WTC11 (cell line): ENCODE measurements around the gene TSPAN5. TPM values are rescaled to one million over a fixed set of nuclear protein-coding genes. Genes with fewer than 3 reads are reported as not detected.

Experiments
- ATAC-seq: fragments of 200-7000 bp; cut with Tn5 transposase; 2 replicates; pipeline ENCODE4 v1.10.0; 2021; ENCODE audit warnings: mild to moderate bottlenecking, moderate library complexity
- CTCF ChIA-PET: fragments of 300-600 bp; sonication (Branson Sonifier 250); formaldehyde crosslinking; loops from one replicate; lab custom pipeline; 2021; ENCODE audit warnings: antibody characterized with exemption; lab: Charles Lee
- POLR2A ChIA-PET: fragments of 350-600 bp; sonication (Branson Sonifier 250); formaldehyde crosslinking; loops from one replicate; lab custom pipeline; 2021; ENCODE audit warnings: antibody characterized with exemption; lab: Charles Lee
- DNase-seq: peaks from one replicate; pipeline ENCODE4 v3.0.0; 2021; ENCODE audit warnings: low spot score
- H3K27ac Mint-ChIP-seq: 2 replicates; pipeline ENCODE4 v1.8.0; 2021; ENCODE audit warnings: mixed read lengths
- H3K27me3 Mint-ChIP-seq: 2 replicates; pipeline ENCODE4 v1.8.0; 2021; ENCODE audit warnings: low read depth, mild to moderate bottlenecking, moderate library complexity, mixed read lengths
- H3K36me3 Mint-ChIP-seq: 2 replicates; pipeline ENCODE4 v1.8.0; 2021; ENCODE audit warnings: mixed read lengths
- H3K4me1 Mint-ChIP-seq: 2 replicates; pipeline ENCODE4 v1.8.0; 2022; ENCODE audit warnings: mixed read lengths
- H3K4me3 Mint-ChIP-seq: 2 replicates; pipeline ENCODE4 v1.8.0; 2021; ENCODE audit warnings: mild to moderate bottlenecking, moderate library complexity, mixed read lengths
- H3K9me3 Mint-ChIP-seq: 2 replicates; pipeline ENCODE4 v1.8.0; 2021; ENCODE audit warnings: mixed read lengths
- ATF1 ChIP-seq: sonication (generic); formaldehyde crosslinking; IDR thresholded peaks from 2 replicates; pipeline ENCODE4 v1.8.1; 2023; ENCODE audit warnings: mild to moderate bottlenecking, moderate library complexity, missing genetic modification reagents
- ATF2 ChIP-seq: sonication (generic); formaldehyde crosslinking; IDR thresholded peaks from 2 replicates; pipeline ENCODE4 v1.8.1; 2022; ENCODE audit warnings: low read depth, missing genetic modification reagents, borderline replicate concordance
- ATF6 ChIP-seq: sonication (generic); formaldehyde crosslinking; IDR thresholded peaks from 2 replicates; pipeline ENCODE4 v1.8.1; 2023; ENCODE audit warnings: mild to moderate bottlenecking, missing genetic modification reagents
- ELF4 ChIP-seq: sonication (generic); formaldehyde crosslinking; IDR thresholded peaks from 2 replicates; pipeline ENCODE4 v1.8.1; 2022; ENCODE audit warnings: low read depth, mild to moderate bottlenecking, moderate library complexity, missing genetic modification reagents
- ERG ChIP-seq: fragments of 250-450 bp; sonication (Bioruptor Pico); IDR thresholded peaks from 2 replicates; pipeline ENCODE4 v1.8.0; 2021; ENCODE audit warnings: mild to moderate bottlenecking
- ESRRA ChIP-seq: sonication (generic); formaldehyde crosslinking; IDR thresholded peaks from 2 replicates; pipeline ENCODE4 v1.8.1; 2022; ENCODE audit warnings: mild to moderate bottlenecking, missing genetic modification reagents, borderline replicate concordance
- FOXK1 ChIP-seq: sonication (generic); formaldehyde crosslinking; IDR thresholded peaks from 2 replicates; pipeline ENCODE4 v1.8.0; 2022; ENCODE audit warnings: mild to moderate bottlenecking, moderate library complexity, missing genetic modification reagents
- PREB ChIP-seq: sonication (generic); formaldehyde crosslinking; IDR thresholded peaks from 2 replicates; pipeline ENCODE4 v1.8.1; 2022; ENCODE audit warnings: mild to moderate bottlenecking, missing genetic modification reagents, moderate library complexity, borderline replicate concordance
- TEAD1 ChIP-seq: sonication (generic); formaldehyde crosslinking; IDR thresholded peaks from 2 replicates; pipeline ENCODE4 v1.8.0; 2022; ENCODE audit warnings: mild to moderate bottlenecking, missing genetic modification reagents
- TP53 ChIP-seq: sonication (generic); formaldehyde crosslinking; IDR thresholded peaks from 2 replicates; pipeline ENCODE4 v1.8.1; 2023; ENCODE audit warnings: mild to moderate bottlenecking, missing genetic modification reagents
- USF1 ChIP-seq: sonication (generic); formaldehyde crosslinking; IDR thresholded peaks from 2 replicates; pipeline ENCODE4 v1.8.0; 2022; ENCODE audit warnings: mild to moderate bottlenecking, missing genetic modification reagents
- ZBTB21 ChIP-seq: sonication (generic); formaldehyde crosslinking; IDR thresholded peaks from 2 replicates; pipeline ENCODE4 v1.8.1; 2023; ENCODE audit warnings: mild to moderate bottlenecking, missing genetic modification reagents, borderline replicate concordance
- ZMAT4 ChIP-seq: fragments of 250-450 bp; sonication (Bioruptor Pico); IDR thresholded peaks from 2 replicates; pipeline ENCODE4 v1.9.0; 2021; ENCODE audit warnings: mild to moderate bottlenecking
- ZNF121 ChIP-seq: sonication (generic); formaldehyde crosslinking; IDR thresholded peaks from 2 replicates; pipeline ENCODE4 v1.8.0; 2023; ENCODE audit warnings: missing genetic modification reagents
- ZNF219 ChIP-seq: sonication (generic); formaldehyde crosslinking; IDR thresholded peaks from 2 replicates; pipeline ENCODE4 v1.8.0; 2023; ENCODE audit warnings: missing genetic modification reagents, mild to moderate bottlenecking, borderline replicate concordance
- ZNF263 ChIP-seq: sonication (generic); formaldehyde crosslinking; IDR thresholded peaks from 2 replicates; pipeline ENCODE4 v1.8.1; 2022; ENCODE audit warnings: low read depth, mild to moderate bottlenecking, moderate library complexity, missing genetic modification reagents
- ZNF532 ChIP-seq: fragments of 250-450 bp; sonication (Bioruptor Pico); IDR thresholded peaks from 2 replicates; pipeline ENCODE4 v1.9.0; 2021; ENCODE audit warnings: mild to moderate bottlenecking, borderline replicate concordance
- total RNA-seq: library from RNA; stranded (reverse); gene quantifications from 3 replicates; pipeline ENCODE4 v1.2.3, GENCODE V29; 2021

The TSPAN5 gene
- total RNA-seq, 1 experiment from 2014 or later, result 22.7 TPM

- no peak for ATAC-seq
These were observed 56.1 kb downstream of the TSPAN5 start for GRCh38 chr4:98602270-98602669.

GRCh38 chr4:98601708-98602107, 56.7 kb downstream of the TSPAN5 start:
- ChIA-PET POLR2A (interaction anchor here (0.5 kb wide), 1 partner anchor 38 kb away, joined by 3 read pairs; no protein-coding TSS in a partner anchor), CTCF (no interaction called here)
- ATAC-seq (no peak; the same call in 1 of the 2 replicates), DNase-seq (no peak)
- peak overlapping the region; percentile 35; the same call in 1 of the 2 replicates for H3K27ac Mint-ChIP-seq
- H3K4me1 Mint-ChIP-seq, result peaks cover 53% of the 10 kb centered on the region
- peaks cover 5% of the 10 kb centered on the region for H3K27me3 Mint-ChIP-seq
- peaks cover 35% of the 10 kb centered on the region for H3K9me3 Mint-ChIP-seq
- peaks cover 34% of the 10 kb centered on the region for H3K36me3 Mint-ChIP-seq
- no peak overlapping the region for H3K4me3 Mint-ChIP-seq
- no peak for TF ChIP-seq ZNF263 (CRISPR knock-in tag)
- no peak for TF ChIP-seq ERG (CRISPR knock-in tag)
- no peak for TF ChIP-seq TEAD1 (CRISPR knock-in tag)
- TF ChIP-seq TP53 (CRISPR knock-in tag), result no peak
- TF ChIP-seq ELF4 (CRISPR knock-in tag), result no peak
- no peak for TF ChIP-seq ATF1
- no peak for TF ChIP-seq ZNF121
- no peak for TF ChIP-seq ATF6 (CRISPR knock-in tag)
- no peak for TF ChIP-seq PREB
- no peak for TF ChIP-seq FOXK1 (CRISPR knock-in tag)
- no peak for TF ChIP-seq ZMAT4 (CRISPR knock-in tag)
- TF ChIP-seq ESRRA (CRISPR knock-in tag), result no peak
- TF ChIP-seq ATF2 (CRISPR knock-in tag), result no peak
- no peak for TF ChIP-seq USF1 (CRISPR knock-in tag)

More at GRCh38 chr4:98602270-98602669, 56.1 kb downstream of the TSPAN5 start:
- peaks cover 35% of the 10 kb centered on the region for H3K9me3 Mint-ChIP-seq
- DNase-seq, result no peak
- CTCF ChIA-PET, result no interaction called here
- H3K4me1 Mint-ChIP-seq, result peaks cover 59% of the 10 kb centered on the region
- peaks cover 5% of the 10 kb centered on the region for H3K27me3 Mint-ChIP-seq
- no peak overlapping the region for H3K4me3 Mint-ChIP-seq
- POLR2A ChIA-PET, result interaction anchor here (0.5 kb wide), 1 partner anchor 37 kb away, joined by 3 read pairs; no protein-coding TSS in a partner anchor
- H3K36me3 Mint-ChIP-seq, result peaks cover 34% of the 10 kb centered on the region
- TF ChIP-seq ZNF532 (CRISPR knock-in tag) (no peak), ZBTB21 (CRISPR knock-in tag) (no peak), ZNF219 (CRISPR knock-in tag) (no peak)
- peak overlapping the region; percentile 56; the same call in 1 of the 2 replicates for H3K27ac Mint-ChIP-seq
